GM19397 (cell line): ENCODE results near the gene PAPPA2.
"Not testable (repeated sequence)": the region's sequence is repeated elsewhere in the genome, so short reads cannot be mapped to it uniquely, and the experiment has no call there.

Experiments used
- ATAC-seq: cut with Tn5 transposase; IDR thresholded peaks from one replicate; pipeline ENCODE4 v1.9.1; 2021; ENCODE audit warnings: mild to moderate bottlenecking, moderate library complexity; ENCODE audit not compliant: unreplicated experiment

Gene PAPPA2

DNA sequence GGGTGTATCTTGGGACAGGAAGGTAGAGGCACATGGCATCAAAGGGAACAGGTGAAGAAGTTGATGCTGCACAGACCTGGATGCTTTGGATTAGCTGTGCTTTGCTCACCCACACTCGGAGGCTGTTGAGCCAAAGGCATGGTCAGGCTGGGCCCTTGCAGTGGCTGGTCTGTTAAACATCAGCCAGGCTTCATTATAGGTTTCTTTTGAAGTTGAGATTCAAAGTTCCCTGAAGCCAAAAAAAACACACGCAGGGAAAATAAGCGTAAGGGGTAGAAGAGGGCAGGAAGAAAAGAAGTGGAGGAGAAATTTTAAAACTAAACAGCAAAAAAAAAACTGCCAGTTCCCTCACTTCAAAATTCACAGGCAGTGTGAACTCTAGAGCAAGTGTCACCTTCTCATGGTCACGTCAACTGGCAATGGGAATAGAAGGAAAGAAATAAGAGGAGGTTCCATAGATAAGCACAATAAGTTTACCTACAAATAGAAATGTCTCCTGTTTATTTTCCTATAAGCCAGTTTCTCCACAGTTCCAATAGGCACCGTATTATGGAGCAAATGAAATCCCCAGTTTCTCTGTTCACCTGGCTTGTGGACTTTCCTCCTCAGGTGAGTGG, 139.5 kb downstream of the PAPPA2 start:
- ATAC-seq, result no peak

- no peak for ATAC-seq
These were observed 140.7 kb downstream of the PAPPA2 start for GRCh38 chr1:176603696-176604095.

- ATAC-seq, result no peak
These were observed 141.5 kb downstream of the PAPPA2 start for GRCh38 chr1:176604461-176604860.

DNA sequence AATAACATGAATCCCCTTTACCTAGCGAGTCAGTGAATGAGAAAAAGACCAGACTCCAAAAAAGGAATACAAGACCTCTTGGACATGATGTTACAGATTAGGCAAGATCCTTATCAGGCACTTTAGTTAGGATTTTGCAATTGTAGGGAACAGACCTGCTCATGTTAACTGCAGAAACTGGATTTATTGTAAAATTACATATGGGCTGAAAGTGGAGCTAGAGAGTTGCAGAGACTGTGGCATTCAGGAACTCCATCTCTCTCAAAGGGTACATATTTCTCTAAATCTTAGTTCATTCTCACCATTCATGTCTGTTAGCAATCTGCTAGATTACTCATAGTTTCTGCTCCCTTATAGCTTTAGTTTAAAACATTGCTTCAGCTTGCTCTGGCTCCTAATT, 142.2 kb downstream of the PAPPA2 start:
- ATAC-seq, result no peak

DNA sequence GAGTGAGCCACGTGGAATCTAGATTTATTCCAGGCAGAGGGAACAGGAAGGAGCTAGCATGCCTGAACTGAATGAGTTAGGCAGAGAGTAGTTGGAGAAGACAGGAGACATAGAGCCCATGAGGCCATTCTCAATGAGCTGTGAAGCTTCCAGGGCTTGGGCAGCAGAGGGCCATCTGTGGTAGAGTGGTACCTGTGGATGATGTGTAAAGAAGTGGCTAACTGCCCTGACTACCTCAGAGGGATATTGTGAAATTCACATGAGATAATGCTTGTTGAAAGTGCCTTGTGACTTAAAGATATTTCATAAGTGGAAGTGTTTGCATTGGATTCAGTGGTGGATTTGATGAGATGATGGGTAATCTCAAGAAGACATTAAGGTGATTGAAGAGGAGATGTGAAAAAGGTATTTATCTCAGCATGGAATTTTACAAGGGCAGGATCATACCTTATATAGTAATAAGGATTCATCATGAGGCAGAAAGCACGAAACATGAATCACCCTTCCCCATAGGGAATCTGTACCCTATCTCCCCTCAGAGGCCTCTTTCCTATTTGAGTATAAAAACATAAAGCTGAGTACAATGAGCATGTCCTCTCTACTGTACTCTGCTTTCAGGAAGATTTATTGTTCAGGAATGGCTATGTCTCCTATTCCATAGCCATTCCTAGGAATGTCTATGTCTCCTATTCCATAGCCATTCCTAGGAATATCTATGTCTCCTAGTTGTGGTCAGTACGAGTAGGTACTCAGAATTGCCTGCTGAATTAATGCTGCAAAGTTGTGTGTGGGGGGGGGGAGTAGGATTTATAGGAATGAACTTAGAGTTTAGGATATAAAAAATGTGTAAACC, 146.8 kb downstream of the PAPPA2 start:
- no peak for ATAC-seq

DNA sequence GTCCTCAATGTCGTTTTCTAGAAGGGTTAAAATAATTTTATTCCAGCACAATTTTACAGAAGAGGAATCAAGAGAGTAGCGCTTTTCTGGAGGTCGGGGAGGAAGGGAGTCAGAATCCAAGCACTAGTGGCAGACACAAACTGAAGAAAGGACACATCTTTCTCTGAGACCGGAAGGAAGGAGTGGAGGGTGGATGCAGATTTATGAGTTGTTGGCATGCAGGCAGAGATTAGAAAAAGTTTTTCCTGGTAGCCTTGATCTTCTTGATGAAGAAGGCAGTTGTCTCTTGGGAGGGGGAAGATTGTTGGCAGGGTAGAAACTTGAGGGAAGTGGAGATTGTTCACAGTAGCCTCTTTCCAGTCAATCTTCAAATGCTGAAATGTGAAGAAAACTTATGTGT, 149.8 kb downstream of the PAPPA2 start:
- no peak for ATAC-seq

- ATAC-seq, result no peak
These were observed 154.9 kb downstream of the PAPPA2 start for GRCh38 chr1:176617881-176618280.

- ATAC-seq, result no peak
These were observed 156.3 kb downstream of the PAPPA2 start for GRCh38 chr1:176619261-176619660.

DNA sequence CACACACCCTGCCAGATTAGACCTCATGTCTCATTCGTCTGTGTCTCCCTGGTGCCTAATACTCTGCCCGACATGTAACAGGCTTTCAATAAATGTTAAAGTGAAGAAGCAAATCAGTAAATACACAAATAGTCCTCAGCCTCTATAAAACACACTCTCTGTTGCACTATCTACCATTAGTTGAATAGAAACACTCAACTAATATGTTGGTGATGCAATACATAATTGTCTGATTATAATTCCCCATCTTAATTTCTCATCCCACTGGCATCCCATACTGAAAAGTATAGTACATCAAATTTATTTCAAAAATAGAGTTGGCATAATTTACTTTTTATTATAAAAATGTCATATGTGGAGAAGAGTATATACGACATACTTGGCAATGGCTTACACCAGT, 162.4 kb downstream of the PAPPA2 start:
- no peak for ATAC-seq

GRCh38 chr1:176626572-176627061, 163.6 kb downstream of the PAPPA2 start:
- no peak for ATAC-seq

DNA sequence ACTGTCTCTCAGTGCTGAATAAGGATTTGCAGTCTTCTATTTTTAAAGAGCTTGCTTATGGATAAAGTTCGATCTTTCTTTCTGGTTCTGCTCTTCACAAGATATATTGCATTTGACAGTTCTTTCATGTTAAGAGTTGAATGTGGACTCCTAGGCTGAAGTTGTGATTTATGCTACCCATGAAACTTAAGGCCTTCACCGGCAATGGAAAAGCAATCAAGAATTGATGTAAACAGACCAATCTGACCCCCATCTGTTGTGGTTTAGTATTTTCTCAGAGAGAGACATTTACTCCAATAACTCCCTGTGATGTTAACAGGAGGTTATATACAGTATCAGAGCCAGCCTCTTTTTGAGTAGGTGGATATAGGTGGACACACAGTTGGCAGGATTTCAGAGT, 165.8 kb downstream of the PAPPA2 start:
- no peak for ATAC-seq

GRCh38 chr1:176634733-176635132, 171.8 kb downstream of the PAPPA2 start:
- ATAC-seq, result not testable (repeated sequence)

DNA sequence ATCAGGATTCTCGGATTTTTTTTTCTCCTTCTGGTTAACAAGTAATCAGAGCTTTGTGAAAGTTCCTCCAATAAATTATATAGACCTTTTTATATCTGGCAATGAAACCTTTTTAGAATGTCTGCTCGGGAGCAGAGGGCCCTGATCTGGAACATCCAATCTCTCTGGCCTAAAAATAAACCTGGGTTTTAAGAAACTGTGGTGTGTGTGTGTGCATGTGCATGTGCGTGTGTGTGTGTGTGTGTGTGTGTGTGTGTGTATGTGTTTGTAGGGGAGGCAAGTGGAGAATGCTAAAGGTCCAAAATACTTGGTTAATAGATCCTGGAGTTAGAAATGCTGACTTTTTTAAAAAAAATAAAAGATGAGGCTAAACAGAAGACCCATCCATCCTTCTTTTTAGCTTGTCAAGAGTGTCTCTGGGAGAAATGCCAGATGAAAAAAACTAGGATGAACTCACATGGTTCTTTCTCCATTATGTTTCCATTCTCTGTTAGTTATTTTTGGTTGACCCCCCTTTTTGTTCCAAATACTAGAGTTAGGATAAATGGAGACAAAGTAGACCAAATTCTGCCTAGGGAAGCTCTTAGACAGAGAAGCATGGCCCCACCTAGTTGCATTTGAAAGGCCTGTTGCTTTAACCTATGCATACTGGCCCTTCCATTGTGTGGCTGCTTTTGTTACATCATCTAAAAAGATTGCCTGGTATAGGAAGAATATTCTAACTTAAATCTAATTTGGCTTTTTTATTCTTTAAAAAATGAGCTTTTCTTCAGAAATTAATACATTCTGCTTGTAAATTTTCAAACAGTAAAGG, 175.9 kb downstream of the PAPPA2 start:
- ATAC-seq, result no peak

DNA sequence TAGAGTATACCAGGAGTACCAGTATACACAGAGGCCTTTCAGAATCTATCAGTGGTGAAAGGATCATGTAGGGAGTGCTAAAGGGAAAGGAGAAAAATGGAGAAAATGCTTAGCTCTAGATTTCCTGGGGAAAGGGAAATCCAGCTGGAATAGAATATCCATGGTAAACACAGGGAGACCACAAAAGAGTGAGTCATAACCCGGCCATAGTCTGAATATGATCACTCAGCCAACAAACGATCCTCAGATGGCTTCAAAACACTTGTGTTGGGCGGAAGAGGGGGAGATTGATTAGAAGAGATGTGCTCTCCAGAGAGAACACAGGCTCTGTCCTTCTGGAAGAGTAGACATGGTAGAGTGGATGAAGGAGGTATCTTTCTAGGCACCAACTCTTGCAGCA, 180.6 kb downstream of the PAPPA2 start:
- ATAC-seq, result no peak

GRCh38 chr1:176648556-176648955, 185.6 kb downstream of the PAPPA2 start:
- no peak for ATAC-seq

DNA sequence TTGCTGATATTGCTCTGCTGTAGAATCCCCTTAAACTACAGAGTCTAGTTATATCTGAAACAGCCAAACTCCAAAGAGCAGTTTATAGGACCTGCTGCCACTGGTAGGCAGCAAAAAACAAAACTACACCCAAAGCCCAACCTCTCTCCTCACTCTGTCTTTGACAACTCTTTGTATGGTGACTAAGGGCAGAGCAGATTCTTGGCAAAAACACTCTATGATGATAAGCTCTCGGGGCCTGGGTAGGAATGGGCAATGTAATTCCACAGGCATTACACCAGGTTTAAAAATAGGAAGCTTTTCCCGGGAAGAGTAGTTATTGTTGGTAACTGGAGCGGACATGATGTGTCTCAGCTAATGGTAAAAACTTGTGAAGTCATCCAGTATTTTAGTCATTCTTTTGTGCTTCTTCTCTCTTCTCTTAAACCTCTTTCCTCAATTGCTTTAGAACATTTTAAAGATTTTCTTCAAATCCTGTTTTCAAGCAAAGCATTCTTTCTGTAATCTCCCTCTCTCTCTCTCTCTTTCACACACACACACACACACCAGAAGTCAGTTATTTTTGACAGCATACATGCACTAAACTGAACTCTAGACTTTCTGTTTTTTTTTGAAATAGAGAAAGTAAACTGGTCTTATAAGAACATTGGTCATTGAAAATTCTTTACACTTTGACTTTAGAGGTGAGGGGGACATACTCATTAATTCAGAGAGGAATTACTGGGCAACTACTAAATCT, 193.5 kb downstream of the PAPPA2 start:
- no peak for ATAC-seq

GRCh38 chr1:176669782-176670181, 206.8 kb downstream of the PAPPA2 start:
- no peak for ATAC-seq

GRCh38 chr1:176670853-176671252, 207.9 kb downstream of the PAPPA2 start:
- ATAC-seq, result no peak

DNA sequence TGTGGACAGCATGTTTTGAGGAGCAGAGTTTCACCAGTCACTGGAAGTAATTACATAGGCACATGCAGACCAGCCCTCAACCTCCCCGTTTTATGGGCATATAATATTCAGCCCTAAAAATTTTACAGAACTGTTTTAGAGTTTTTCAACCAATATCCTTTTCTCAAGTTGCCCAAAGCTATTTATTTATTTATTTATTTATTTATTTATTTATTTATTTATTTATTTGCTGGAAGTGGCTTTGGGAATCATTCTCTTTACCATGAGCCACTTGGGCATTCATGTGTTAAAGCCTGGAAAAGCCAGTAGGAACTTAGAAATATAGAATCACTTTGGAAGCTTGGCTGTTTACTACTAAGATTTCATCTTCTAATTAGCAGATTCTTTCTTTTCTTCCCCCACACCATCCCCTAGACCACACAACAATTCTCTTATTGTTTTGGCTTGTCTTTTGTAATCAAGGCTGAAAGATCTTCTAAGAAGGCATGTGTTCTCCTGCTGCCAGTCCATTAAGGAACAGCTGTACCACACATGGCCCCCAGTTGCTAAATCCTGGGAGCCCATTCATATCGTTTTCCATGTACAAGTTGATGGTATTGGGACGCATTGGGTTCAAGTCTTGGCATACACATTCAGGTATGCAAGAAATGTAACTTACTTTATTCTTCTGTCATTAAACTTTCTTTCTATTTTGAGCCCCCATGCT, 220.0 kb downstream of the PAPPA2 start:
- no peak for ATAC-seq
